ENCODE data around the gene CYCS.
"Not testable (repeated sequence)": the region's sequence is repeated elsewhere in the genome, so short reads cannot be mapped to it uniquely, and the experiment has no call there.

The CYCS gene

DNA sequence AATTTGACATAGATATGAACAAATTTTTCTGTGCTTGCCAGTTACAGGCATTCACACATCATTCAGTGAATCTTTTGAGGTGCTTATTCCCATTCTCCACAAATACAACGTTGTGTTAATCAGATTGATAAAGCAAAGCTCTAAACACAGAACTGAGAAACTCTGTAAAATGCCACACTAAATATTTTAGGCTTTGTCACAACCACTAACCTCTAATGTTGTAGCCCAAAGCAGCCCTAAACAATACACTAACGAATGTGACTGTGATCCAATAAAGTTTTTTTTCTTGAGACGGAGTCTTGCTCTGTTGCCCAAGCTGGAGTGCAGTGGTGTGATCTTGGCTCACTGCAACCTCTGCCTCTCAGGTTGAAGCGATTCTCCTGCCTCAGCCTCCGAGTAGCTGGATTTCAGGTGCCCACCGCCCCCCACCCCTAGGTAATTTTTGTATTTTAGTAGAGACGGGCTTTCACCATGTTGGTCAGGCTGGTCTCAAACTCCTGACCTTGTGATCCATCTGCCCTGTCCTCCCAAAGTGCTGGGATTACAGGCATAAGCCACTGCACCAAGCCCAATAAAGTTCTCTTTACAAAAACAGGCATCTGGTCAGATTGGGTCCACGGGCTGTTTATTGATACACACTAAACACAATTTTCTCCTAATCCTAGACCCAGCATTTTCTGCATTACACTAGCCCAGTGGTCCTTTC, 6.9 kb downstream of the CYCS start:
- no peak for DNase-seq (ENCODE audit: low spot score)

GRCh38 chr7:25117226-25118047, 7.6 kb downstream of the CYCS start:
- DNase-seq (ENCODE audit: low spot score) = no peak

GRCh38 chr7:25116621-25117020, 8.4 kb downstream of the CYCS start:
- no peak for DNase-seq (ENCODE audit: low spot score)

- not testable (repeated sequence) for DNase-seq (ENCODE audit: low spot score)
These were observed 14.5 kb downstream of the CYCS start for GRCh38 chr7:25110514-25110913.

- DNase-seq (ENCODE audit: low spot score) = no peak
These were observed 15.8 kb downstream of the CYCS start for GRCh38 chr7:25109276-25109675.

- no peak for DNase-seq (ENCODE audit: low spot score)
These were observed 19.1 kb downstream of the CYCS start for GRCh38 chr7:25105911-25106310.

DNA sequence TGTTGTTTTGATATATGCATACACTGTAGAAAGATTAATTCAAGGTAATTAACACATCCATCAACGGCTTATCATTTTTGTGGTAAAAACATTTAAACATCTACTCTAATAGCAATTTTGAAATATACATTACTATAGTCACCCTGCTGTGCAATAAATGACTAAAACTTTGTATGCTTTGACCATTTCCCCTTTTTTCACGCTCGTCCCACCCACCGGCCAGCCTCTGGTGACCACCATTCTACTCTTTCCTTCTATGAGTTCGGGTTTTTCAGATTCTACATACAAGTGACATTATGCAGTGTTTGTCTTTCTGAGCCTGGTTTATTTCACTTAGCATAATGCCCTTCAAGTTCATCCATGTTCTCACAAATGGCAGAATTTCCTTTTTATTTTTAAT, 21.3 kb downstream of the CYCS start:
- DNase-seq (ENCODE audit: low spot score) = no peak

DNA sequence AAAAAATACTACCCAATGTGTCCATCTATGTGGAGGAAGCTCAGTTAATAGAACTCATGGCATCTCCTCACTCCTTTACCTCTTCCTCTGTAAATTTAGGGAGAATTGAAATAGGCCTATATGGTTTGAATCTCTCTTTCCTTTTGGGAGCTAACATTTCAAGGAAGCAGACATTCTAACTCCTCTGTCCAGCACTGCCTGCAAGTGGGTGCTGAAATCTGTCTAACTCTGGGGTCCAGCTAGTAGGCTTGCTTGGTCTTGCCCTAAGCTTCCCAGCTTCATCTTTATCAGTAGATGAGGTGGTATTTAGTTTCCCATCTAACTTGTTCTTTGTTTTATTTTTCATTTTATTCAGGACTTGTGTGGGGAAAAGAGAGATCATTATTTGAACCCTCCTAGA, 23.2 kb downstream of the CYCS start:
- no peak for DNase-seq (ENCODE audit: low spot score)

GRCh38 chr7:25098096-25099046, 26.7 kb downstream of the CYCS start:
- DNase-seq (ENCODE audit: low spot score) = peak; percentile 42

GRCh38 chr7:25095516-25096345, 29.3 kb downstream of the CYCS start:
- DNase-seq (ENCODE audit: low spot score) = no peak

GRCh38 chr7:25093268-25093826, 31.7 kb downstream of the CYCS start:
- peak; percentile 37 for DNase-seq (ENCODE audit: low spot score)

DNA sequence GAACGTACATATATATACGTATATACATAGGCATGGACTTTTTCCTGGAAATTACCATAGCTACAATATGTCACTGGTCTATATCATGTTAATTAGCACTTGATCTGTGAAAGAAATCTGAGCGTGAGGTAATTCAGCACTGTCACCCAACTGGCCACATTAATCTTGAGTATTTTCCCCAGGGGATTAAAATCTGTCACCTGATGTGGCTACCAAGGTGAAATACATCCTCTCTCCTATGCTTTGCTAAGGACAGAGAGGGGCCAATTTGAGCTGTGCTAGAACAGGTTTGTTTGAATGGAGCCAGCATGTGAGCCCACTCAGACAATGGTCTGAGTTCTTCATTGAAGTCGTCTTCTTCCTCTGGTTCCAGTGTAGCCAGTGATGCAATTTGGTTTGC, 33.3 kb downstream of the CYCS start:
- no peak for DNase-seq (ENCODE audit: low spot score)

DNA sequence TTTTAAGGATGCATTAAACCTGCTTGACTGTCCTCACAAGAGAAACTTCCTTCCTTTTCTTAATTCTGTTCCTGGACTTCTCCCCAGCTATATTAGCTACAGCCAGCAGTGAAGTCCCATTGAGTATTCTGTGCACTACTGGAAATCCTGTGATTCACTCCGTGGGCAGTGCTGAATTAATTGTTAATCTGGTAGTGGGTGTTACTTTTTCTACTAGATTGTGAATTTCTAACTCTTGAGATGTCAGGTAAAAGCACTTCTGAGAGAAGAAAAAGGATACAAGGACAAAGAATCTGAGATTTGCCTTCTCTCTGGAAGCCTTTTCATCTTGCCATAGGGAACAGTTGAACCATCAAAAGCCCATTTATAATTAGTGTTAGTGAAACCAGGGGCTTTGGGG, 33.9 kb downstream of the CYCS start:
- DNase-seq (ENCODE audit: low spot score) = peak; percentile 43

- no peak for DNase-seq (ENCODE audit: low spot score)
These were observed 34.7 kb downstream of the CYCS start for GRCh38 chr7:25090374-25090773.

DNA sequence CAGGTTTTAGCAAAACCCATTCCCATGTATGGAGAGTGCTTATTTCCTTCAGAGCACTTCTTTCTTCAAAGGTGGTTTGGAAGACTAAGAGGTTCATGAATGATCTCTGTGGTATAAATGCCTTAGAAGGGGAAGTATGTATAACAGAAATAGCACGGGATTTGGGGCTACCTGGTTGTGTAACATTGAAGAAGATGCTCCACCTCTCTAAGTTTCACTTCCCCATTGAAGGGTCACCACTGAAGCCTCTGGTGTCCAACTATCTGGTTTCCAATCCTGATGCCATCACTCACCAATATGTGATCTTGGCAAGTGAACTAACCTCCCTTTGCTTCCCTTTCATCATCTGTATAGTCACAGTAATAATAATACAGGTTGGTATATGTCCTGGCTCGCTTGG, 37.2 kb downstream of the CYCS start:
- no peak for DNase-seq (ENCODE audit: low spot score)

- DNase-seq (ENCODE audit: low spot score) = no peak
These were observed 40.2 kb downstream of the CYCS start for GRCh38 chr7:25084821-25085220.

DNA sequence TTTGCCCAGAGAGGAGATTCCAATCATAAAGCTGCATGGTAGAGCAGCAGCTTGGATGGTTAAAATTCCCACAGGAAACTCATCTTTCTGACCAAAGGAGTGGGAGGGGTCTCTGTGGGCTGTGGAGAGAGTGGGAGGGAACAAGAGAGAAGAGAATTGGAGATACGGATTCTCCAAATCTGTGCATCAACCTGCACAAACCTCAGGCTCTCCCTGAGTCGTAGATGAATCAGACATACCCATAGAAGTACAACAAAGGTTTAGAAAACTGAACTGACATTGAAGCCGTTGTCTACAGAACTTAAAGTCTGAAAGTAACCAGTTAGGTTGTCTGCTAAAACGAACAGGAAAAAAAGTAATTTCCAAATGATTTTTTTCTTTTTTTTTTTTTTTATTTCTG, 41.9 kb downstream of the CYCS start:
- DNase-seq (ENCODE audit: low spot score) = no peak

GRCh38 chr7:25082041-25082440, 43.0 kb downstream of the CYCS start:
- not testable (repeated sequence) for DNase-seq (ENCODE audit: low spot score)

GRCh38 chr7:25077096-25077495, 48.0 kb downstream of the CYCS start:
- DNase-seq (ENCODE audit: low spot score) = no peak

- DNase-seq (ENCODE audit: low spot score) = no peak
These were observed 49.6 kb downstream of the CYCS start for GRCh38 chr7:25075459-25075858.

GRCh38 chr7:25073451-25073850, 51.6 kb downstream of the CYCS start:
- no peak for DNase-seq (ENCODE audit: low spot score)

Measured in putamen (tissue), 1 donor.